SK-N-MC (cell line): ENCODE measurements around the gene ESRP2.

Experiments used
- EZH2 ChIP-seq: fragments of 200-600 bp; sonication (generic); IDR thresholded peaks from one replicate; pipeline ENCODE4 v1.6.1; 2017; ENCODE audit warnings: antibody characterized with exemption
- FOXP2 ChIP-seq: optimal IDR thresholded peaks from 2 replicates; pipeline ENCODE3; 2011; ENCODE audit warnings: mild to moderate bottlenecking, moderate library complexity; ENCODE audit not compliant: insufficient read depth; ENCODE audit errors: extremely low read length, control extremely low read depth
- POLR2AphosphoS5 ChIP-seq: IDR thresholded peaks from 2 replicates; pipeline ENCODE4 v1.6.1; 2012; ENCODE audit warnings: mild to moderate bottlenecking, low read depth, low read length, borderline replicate concordance

- no peak for TF ChIP-seq FOXP2
- TF ChIP-seq POLR2AphosphoS5 = no peak
- no peak for TF ChIP-seq EZH2
These were observed 52.9 kb downstream of the ESRP2 start for GRCh38 chr16:68183046-68183445.
